ENCODE results near the gene CDC23.
"Not testable (repeated sequence)": the region's sequence is repeated elsewhere in the genome, so short reads cannot be mapped to it uniquely, and the experiment has no call there.

The CDC23 gene

GRCh38 chr5:138213161-138214029 is at the start of gene CDC23:
Gene CDC23 (minus strand): TSS chr5:138213323. CDS start chr5:138213312, 11 bp downstream.
- DNase-seq (ENCODE audit: low spot score): peak; percentile 99

GRCh38 chr5:138258704-138259292 is 45.7 kb upstream of the CDC23 start:
- DNase-seq (ENCODE audit: low spot score): no peak

DNA sequence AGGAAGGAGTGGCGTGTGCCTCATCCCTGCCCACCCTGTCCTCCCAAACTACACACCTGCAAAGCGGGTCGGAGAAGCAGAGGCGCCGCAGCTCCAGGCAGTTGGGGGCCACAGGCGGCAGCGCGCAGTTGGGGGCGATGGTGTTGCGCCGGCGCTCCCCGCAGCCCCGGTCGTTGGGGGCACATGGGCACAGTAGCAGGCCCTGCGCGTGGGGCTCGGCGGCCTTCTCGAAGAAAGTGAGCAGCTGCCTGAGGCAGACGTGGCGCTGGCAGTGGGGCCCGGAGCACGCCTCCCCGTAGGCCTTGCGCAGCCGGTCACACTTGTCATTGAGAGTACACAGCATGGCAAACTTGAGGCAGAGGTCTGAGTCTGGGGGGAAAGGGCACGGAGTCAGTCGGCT is 44.5 kb upstream of the CDC23 start:
- no peak for DNase-seq (ENCODE audit: low spot score)

DNA sequence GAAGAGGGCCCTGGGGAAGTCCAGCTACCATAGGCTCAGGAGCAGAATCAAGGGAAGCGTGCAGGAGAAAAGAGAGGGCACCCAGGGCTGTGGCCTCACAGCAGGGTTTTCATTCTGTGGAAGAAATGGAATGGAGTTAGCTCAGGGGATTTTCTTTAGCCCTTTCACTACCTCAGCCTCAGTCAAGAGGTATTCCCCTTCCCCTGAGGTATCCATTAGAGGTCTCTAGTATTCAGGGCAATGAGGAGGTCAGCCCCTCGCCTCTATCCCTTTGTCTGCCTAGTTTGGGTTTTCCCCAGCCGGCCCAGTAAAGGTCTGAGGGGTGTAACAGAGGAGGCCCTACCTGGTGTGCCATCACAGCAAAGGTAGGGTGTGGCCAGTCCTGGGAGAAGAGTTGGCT is 39.8 kb upstream of the CDC23 start:
- DNase-seq (ENCODE audit: low spot score): no peak

DNA sequence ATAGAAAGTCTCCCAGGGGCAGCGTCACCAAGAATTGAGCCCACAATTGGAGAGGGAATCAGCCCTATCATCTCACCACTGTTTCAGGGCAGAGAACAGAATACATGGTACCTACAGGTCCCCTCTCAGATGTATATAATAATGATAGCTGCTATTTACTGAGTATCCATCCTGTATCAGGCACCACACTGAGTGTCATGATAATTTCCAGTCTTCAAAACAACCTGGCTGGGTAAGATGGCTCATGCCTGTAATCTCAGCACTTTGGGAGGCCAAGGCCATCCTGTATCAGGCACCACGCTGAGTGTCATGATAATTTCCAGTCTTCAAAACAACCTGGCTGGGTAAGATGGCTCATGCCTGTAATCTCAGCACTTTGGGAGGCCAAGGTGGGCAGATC is 34.7 kb upstream of the CDC23 start:
- not testable (repeated sequence) for DNase-seq (ENCODE audit: low spot score)

DNA sequence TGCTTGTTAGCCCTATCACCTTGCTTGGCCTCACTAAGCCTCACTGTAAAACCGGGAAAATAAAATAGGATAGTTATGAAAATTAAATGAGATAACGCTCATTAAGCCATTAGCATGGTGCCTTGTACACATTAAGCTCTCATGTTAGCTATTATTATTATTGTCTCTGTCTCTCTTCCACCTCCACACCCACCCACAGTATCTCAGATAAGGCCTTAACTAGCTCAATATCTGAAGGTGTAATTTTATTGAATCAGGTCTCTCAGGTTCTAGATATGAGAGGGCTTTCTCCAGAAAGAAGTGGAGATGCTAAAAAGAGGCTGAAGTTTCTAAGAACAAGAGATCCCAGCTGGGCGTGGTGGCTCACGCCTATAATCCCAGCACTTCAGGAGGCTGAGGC is 33.7 kb upstream of the CDC23 start:
- no peak for DNase-seq (ENCODE audit: low spot score)

GRCh38 chr5:138246334-138246733 is 33.2 kb upstream of the CDC23 start:
- DNase-seq (ENCODE audit: low spot score): no peak

DNA sequence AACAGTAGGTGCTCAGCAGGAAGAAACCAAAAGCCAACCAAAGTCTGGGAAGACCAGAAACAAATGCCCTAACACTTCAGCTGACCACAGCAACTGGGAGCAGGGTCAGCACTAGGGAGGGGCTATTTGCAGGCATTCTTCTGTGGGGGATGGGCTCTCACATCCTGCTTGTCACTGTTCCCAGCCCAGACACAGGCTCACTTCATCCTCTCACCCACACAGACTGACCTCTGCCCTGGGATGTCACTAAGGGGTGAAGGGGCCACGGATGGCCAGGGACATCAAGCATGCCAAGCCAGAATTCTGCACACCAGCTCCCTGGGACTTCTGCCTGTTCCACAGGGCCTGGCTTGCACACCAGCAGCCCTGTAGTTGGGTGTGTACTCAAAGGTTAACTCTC is 32.6 kb upstream of the CDC23 start:
- no peak for DNase-seq (ENCODE audit: low spot score)

GRCh38 chr5:138243794-138244193 is 30.7 kb upstream of the CDC23 start:
- DNase-seq (ENCODE audit: low spot score): no peak

GRCh38 chr5:138241688-138242571 is 28.8 kb upstream of the CDC23 start:
- DNase-seq (ENCODE audit: low spot score): peak; percentile 22

DNA sequence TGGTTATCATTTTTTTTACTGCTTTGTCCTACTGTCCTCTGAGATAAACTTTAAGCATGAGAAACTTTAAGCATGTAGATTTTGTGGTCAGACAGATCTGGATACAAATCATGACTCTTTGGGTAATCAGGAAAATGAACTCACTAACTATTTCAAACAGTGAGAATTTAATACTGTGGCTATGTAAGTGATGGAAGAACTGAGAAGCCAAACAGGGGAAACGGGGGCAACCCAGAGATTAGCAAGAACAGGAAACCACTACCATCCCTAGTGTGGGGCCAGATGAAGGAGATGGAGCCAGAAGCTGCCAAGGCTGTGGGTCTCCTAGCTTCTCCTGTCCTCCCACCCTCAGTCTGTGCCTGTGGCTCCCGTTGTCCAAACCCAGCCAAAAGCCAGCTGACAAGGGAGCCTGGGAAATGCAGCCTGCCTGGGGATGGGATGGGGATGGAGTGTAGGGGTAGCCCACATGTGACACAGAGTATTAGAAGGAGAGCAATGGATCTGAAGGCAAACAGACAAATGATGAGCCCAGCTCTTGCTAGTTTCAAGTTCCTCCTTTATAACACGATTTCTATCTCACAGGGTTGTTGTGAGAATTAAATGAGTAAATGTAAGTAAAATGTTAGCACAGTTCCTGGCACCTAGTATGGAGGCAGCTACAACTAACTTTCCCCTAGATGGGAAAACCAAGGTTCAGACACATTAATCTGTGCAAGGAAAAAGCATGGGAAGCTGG is 27.7 kb upstream of the CDC23 start:
- no peak for DNase-seq (ENCODE audit: low spot score)

GRCh38 chr5:138238034-138238433 is 24.9 kb upstream of the CDC23 start:
- no peak for DNase-seq (ENCODE audit: low spot score)

DNA sequence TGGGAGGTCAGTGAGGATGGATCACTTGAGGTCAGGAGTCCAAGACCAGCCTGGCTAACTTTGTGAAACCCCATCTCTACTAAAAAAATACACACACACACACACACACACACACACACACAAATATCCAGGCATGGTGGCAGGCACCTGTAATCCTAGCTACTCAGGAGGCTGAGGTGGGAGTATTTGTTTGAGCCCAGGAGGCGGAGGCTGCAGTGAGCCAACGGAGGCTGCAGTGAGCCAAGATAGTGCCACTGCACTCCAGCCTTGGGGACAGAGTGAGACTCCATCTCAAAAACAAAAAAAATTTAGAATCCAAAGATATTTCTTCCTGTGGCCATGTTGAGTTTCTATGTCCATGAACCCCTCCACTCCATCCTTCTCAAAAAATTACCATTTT is 21.5 kb upstream of the CDC23 start:
- DNase-seq (ENCODE audit: low spot score): no peak

DNA sequence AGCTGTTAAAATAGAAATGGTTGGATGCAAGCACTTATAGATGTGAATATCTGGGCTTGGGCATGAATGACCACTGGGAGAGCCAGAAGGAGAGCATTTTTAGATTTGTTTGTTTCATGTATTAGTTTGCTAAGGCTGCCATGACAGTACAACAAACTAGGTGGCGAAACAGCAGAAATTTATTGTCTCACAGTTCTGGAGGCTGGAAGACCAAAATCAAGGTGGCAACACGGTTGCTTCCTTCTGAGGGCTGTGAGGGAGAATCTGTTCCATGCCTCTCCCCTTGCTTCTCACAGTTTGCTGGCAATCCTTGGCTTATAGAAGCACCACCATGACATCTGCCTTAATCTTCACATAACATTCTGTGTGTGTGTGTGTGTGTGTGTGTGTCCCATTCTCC is 20.2 kb upstream of the CDC23 start:
- no peak for DNase-seq (ENCODE audit: low spot score)

GRCh38 chr5:138230981-138231589 is 18.0 kb upstream of the CDC23 start:
- peak; percentile 41 for DNase-seq (ENCODE audit: low spot score)

- DNase-seq (ENCODE audit: low spot score): no peak
These were observed 17.1 kb upstream of the CDC23 start for GRCh38 chr5:138230261-138230660.

GRCh38 chr5:138229387-138229786 is 16.3 kb upstream of the CDC23 start:
- DNase-seq (ENCODE audit: low spot score): no peak

GRCh38 chr5:138226910-138227309 is 13.8 kb upstream of the CDC23 start:
- DNase-seq (ENCODE audit: low spot score): no peak

DNA sequence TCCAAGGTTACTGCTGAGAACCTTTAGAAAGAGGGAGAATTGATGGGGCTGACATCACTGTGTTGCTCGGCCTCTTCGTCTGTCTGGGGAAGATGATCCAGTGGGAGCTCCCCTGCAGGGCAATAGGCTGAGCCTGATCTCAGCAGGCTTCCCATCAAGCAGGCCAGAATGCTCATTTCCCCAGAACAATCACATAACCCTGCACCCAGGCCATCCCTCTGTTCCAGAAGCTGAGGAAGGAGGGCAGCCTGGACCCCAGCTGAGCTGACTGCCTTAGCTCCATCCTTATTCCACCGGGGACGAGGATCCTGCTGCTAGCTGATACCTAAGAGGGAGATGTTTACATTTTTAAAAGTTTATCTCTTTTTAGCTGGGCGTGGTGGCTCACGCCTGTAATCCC is 11.6 kb upstream of the CDC23 start:
- DNase-seq (ENCODE audit: low spot score): no peak

GRCh38 chr5:138223532-138223931 is 10.4 kb upstream of the CDC23 start:
- no peak for DNase-seq (ENCODE audit: low spot score)

DNA sequence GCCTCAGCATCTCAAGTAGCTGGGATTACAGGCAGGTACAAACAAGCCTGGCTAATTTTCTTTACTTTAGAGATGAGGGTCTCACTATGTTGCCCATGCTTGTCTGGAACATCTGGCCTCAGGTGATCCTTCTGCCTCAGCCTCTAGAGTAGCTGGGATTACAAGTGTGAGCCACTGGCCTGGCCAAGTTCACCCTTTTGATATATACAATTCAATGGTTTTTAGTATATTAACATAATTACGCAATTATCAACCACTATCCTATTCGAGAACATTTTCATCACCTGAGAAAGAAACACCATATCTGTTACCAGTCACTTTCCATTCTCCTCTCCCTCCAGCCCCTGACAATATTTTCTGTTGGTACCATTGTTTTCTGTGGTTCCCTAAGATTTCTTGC is 3.7 kb upstream of the CDC23 start:
- DNase-seq (ENCODE audit: low spot score): no peak

DNA sequence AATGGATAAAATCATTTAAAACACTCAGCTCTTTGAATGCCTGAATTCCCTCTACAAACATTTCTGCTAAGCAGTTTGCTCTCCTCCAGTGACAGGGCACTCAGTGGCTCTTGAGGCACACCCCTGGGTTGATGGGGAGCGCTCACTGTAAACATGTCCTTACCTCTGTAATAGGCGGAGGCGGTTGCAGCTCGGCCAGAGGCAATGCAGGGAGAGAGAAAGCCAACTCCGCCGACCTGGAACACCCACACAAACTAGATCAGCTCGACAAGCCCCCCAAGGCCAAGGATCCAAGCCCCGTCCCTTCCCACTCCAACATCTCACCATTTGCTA is 329 bp downstream of the CDC23 start:
- no peak for DNase-seq (ENCODE audit: low spot score)

All from kidney tubule cell (primary cell).